Cardiac muscle cell (in vitro differentiated cells and primary cell): Measurements from ENCODE around the gene KISS1. TPM values are rescaled to one million over a fixed set of nuclear protein-coding genes. Genes with fewer than 3 reads are reported as not detected.

Experiments
- DNase-seq, 2 donors: peaks; one replicate each; pipeline versions ENCODE4 v3.0.0 to v3.0.0-alpha.2; 2010 to 2017; ENCODE audit warnings: low read depth in 1 of 2, low spot score in 1 of 2
- H3K27ac ChIP-seq: fragments of 200-600 bp; sonication (generic); 2 replicates; pipeline ENCODE4 v1.5.1; 2016
- H3K27me3 ChIP-seq: fragments of 200-600 bp; sonication (generic); 2 replicates; pipeline ENCODE4 v1.6.0; 2016; ENCODE audit warnings: control low read depth
- H3K36me3 ChIP-seq: fragments of 200-600 bp; sonication (generic); 2 replicates; pipeline ENCODE4 v1.5.1; 2016; ENCODE audit warnings: control low read depth
- H3K4me1 ChIP-seq: fragments of 200-600 bp; sonication (generic); 2 replicates; pipeline ENCODE4 v1.8.1; 2017; ENCODE audit warnings: low read depth, mild to moderate bottlenecking, mixed run types
- H3K4me3 ChIP-seq: fragments of 200-600 bp; sonication (generic); 2 replicates; pipeline ENCODE4 v1.5.1; 2016; ENCODE audit warnings: mild to moderate bottlenecking
- H3K9me3 ChIP-seq: fragments of 200-600 bp; sonication (generic); 2 replicates; pipeline ENCODE4 v1.5.1; 2017; ENCODE audit warnings: low read depth, mild to moderate bottlenecking, control low read depth
- polyA plus RNA-seq: library from polyadenylated mRNA; unstranded; fragments of >200 nt; fragmentation: Nextera tagmentation; extraction: Ambion mirVana; gene quantifications from 2 replicates; pipeline ENCODE4 v1.2.1, GENCODE V29; 2016
- total RNA-seq: library from RNA; depleted of rRNA; stranded (reverse); fragments of >200 nt; gene quantifications from 2 replicates; pipeline ENCODE4 v1.2.3, GENCODE V29; 2016
- TF ChIP-seq, protein P1 (sequence below): IDR thresholded peaks from 2 replicates; pipeline ENCODE4 v1.5.1; 2012; ENCODE audit warnings: low read depth, mild to moderate bottlenecking, low read length

The KISS1 gene
- total and polyA plus RNA-seq, 2 experiments from 2014 or later, result 0.21 to 1.4 TPM

GRCh38 chr1:204177133-204177532, 19.2 kb downstream of the KISS1 start:
- Histone ChIP-seq H3K27me3 (peaks cover 42% of the 10 kb centered on the region), H3K4me1 (no peaks in the 10 kb centered on the region), H3K4me3 (no peak overlapping the region), H3K36me3 (no peaks in the 10 kb centered on the region), H3K27ac (no peak overlapping the region), H3K9me3 (no peaks in the 10 kb centered on the region)
- DNase-seq, result no peak
- TF ChIP-seq, protein P1, sequence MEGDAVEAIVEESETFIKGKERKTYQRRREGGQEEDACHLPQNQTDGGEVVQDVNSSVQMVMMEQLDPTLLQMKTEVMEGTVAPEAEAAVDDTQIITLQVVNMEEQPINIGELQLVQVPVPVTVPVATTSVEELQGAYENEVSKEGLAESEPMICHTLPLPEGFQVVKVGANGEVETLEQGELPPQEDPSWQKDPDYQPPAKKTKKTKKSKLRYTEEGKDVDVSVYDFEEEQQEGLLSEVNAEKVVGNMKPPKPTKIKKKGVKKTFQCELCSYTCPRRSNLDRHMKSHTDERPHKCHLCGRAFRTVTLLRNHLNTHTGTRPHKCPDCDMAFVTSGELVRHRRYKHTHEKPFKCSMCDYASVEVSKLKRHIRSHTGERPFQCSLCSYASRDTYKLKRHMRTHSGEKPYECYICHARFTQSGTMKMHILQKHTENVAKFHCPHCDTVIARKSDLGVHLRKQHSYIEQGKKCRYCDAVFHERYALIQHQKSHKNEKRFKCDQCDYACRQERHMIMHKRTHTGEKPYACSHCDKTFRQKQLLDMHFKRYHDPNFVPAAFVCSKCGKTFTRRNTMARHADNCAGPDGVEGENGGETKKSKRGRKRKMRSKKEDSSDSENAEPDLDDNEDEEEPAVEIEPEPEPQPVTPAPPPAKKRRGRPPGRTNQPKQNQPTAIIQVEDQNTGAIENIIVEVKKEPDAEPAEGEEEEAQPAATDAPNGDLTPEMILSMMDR, result no peak

GRCh38 chr1:204176049-204176448, 20.2 kb downstream of the KISS1 start:
- Histone ChIP-seq H3K4me1 (no peaks in the 10 kb centered on the region), H3K27me3 (peaks cover 42% of the 10 kb centered on the region), H3K36me3 (no peaks in the 10 kb centered on the region), H3K9me3 (no peaks in the 10 kb centered on the region), H3K4me3 (no peak overlapping the region), H3K27ac (no peak overlapping the region)
- TF ChIP-seq, protein P1, result no peak
- no peak for DNase-seq

GRCh38 chr1:204174958-204175357, 21.3 kb downstream of the KISS1 start:
- Histone ChIP-seq H3K27me3 (peaks cover 42% of the 10 kb centered on the region), H3K27ac (no peak overlapping the region), H3K9me3 (no peaks in the 10 kb centered on the region), H3K4me3 (no peak overlapping the region), H3K36me3 (no peaks in the 10 kb centered on the region), H3K4me1 (no peaks in the 10 kb centered on the region)
- TF ChIP-seq, protein P1, result no peak
- DNase-seq, result no peak

GRCh38 chr1:204172404-204173029, 23.8 kb downstream of the KISS1 start:
- TF ChIP-seq, protein P1, result no peak
- no peaks in the 10 kb centered on the region for H3K9me3 ChIP-seq
- no peak for DNase-seq
- no peak overlapping the region for H3K27ac ChIP-seq
- H3K36me3 ChIP-seq, result no peaks in the 10 kb centered on the region
- peaks cover 32% of the 10 kb centered on the region for H3K27me3 ChIP-seq
- H3K4me1 ChIP-seq, result no peaks in the 10 kb centered on the region
- H3K4me3 ChIP-seq, result no peak overlapping the region

- no peak overlapping the region for H3K4me3 ChIP-seq
- TF ChIP-seq, protein P1, result no peak
- no peaks in the 10 kb centered on the region for H3K9me3 ChIP-seq
- DNase-seq, result peak in 1 of 2 donors; percentile 31
- no peaks in the 10 kb centered on the region for H3K4me1 ChIP-seq
- no peak overlapping the region for H3K27ac ChIP-seq
- no peaks in the 10 kb centered on the region for H3K36me3 ChIP-seq
- H3K27me3 ChIP-seq, result peaks cover 30% of the 10 kb centered on the region
These were observed 24.5 kb downstream of the KISS1 start for GRCh38 chr1:204171751-204172178.
